GM18867 (cell line): Measurements from ENCODE around the gene PARVG.
"Not testable (repeated sequence)": the region's sequence is repeated elsewhere in the genome, so short reads cannot be mapped to it uniquely, and the experiment has no call there.

Experiments used
- ATAC-seq: cut with Tn5 transposase; IDR thresholded peaks from one replicate; pipeline ENCODE4 v1.9.1; 2021; ENCODE audit warnings: mild to moderate bottlenecking, moderate library complexity; ENCODE audit not compliant: unreplicated experiment

The PARVG gene

GRCh38 chr22:44211946-44212930, 31.5 kb downstream of the PARVG start:
- no peak for ATAC-seq

DNA sequence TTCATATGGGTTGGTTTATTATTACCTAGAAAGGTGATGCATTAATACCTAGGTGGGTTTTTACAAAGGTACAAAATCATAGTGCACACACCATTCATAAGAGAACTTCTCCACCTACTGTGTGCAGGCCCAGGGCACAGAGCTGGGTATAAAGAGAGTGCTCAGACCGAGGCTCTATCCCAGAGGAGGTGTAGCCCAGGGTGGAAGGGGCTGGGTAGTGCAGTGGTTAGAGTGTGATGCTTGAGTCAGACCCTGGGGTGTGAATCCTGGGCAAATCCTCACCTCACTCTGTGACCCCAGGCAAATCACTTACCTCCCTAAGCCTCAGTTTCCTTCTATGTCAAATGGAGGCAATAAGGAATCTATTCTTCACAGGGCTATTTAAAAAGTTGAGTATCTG, 32.2 kb downstream of the PARVG start:
- ATAC-seq: no peak

DNA sequence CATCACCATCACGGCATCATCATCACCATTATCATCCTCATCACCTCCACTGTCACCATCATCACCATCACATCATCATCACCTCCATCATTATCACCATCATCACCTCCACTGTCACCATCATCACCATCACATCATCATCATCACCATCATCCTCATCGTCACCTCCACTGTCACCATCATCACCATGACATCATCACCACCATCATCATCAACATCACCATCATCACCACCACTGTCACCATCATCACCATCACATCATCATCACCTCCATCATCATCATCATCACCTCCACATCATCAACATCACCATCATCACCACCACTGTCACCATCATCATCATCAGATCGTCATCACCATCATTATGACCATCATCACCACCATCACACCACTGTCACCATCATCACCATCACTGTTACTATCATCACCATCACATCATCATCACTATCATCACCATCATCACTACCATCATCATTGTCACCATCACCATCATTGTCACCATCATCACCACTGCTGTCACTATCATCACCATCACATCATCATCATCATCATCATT, 32.8 kb downstream of the PARVG start:
- ATAC-seq: no peak

GRCh38 chr22:44214187-44214586, 33.5 kb downstream of the PARVG start:
- ATAC-seq: no peak

- ATAC-seq: no peak
These were observed 34.0 kb downstream of the PARVG start for GRCh38 chr22:44214764-44215163.

DNA sequence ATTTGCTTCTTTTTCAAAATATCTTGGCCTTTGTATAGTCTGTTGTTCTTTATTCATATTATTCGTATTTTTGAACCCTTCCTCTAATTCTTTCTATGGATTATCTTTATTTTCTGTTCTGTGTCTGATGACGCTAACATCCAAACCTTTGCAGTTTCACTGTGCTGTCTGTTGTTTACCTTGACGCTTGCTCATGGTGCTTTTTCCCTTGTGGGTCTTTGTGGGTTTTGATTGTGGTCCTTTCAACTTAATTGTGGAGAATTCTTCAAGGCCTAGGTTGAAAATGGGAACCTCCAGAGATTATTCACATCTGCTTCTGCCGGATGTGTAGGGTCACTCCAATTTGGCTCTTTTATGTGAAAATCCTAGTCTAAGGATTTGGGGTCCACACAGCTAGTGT, 34.6 kb downstream of the PARVG start:
- ATAC-seq: no peak

DNA sequence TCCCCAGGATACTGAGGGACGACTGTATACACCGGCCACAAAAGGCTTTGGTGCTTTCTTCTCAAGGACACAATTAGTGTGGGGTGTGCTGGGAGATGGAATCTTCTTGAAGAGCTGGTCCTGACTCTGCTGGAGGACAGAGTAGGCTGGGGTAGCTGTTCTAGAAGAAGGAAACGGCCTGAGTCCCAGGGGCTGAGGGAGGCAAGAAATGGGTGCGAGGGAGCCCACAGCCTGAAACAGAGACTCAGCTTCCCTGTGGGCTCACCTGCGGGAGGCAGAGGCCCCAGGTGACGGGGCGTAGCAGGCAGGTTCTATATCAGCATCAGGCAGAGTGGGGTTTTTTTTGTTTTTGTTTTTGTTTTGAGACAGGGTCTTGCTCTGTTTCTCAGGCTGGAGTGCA, 36.6 kb downstream of the PARVG start:
- no peak for ATAC-seq

DNA sequence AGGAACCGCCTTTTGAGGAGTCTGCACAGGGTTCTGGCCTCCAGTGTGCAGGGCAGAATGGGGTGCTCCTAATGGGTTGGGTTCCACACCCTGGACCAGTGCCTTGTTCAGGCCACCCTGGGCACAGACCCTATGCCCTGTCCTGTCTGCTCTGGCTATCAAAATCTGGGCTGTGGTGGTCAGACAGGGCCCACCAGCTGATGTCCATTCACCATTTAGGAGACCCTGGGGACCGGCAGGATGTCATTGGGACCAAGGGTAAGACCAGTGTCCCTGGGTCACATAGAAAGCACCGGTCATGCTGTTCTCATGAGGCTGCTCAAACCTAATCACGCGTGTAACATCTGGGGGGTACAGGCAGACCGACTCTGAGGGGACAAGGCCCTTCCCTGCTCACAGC, 37.3 kb downstream of the PARVG start:
- ATAC-seq: no peak

DNA sequence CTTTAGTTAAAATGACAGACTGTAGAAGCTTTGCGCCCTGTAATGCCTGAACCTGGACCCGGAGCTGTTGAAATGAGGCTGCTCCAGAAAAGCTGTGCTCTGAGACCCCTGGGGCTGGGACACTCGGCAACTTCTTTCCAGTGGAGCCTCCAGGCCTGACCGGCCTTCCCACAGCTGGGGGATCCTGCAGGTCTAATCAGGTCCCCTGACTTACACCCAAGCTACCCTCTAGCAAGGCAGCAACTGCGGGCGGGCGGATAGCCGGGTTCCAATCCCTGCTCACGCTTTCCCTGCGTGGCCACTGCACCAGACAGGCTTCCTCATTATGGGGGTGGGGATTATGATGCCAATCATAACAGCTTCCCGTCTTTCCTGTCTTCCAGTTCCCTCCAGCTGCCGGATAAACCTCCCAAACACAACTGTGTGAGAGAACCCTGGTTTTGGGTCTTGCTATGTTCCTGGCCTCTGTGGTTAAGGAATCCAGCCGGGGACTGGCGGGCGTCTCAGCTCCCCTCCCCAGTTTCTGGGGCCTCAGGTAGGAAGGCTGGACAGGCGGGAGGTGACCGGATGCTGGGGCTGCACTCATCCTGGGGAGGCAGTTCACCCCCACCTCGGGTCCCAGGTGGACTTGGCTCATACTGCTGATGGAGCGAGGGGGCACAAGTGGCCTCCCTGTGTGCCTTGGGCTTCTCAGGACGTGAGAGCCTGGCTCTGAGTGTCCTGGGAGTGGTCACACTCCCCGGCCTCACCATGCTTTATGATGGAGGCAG, 38.6 kb downstream of the PARVG start:
- no peak for ATAC-seq

- no peak for ATAC-seq
These were observed 40.3 kb downstream of the PARVG start for GRCh38 chr22:44220727-44221680.

GRCh38 chr22:44221710-44222475, 41.2 kb downstream of the PARVG start:
- ATAC-seq: no peak

DNA sequence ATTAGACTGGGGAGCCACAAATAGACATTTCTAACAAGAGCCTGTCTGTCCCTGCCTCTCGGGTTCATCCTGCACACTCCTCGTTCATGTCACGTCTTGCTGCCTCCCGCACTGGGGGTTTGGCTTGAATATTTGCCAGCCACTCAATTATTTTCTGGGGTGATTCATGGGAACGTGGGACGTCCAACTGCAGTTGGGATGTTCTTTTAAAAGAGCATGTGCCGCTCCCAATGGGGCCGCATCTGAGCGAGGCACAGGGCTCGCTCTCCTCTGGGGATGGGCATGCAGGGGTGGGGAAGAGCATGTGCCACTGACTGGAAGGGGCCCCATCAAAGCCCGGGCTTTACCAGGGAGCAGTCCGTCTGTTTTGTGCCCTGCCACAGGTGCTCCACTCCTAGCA, 43.4 kb downstream of the PARVG start:
- ATAC-seq: no peak

DNA sequence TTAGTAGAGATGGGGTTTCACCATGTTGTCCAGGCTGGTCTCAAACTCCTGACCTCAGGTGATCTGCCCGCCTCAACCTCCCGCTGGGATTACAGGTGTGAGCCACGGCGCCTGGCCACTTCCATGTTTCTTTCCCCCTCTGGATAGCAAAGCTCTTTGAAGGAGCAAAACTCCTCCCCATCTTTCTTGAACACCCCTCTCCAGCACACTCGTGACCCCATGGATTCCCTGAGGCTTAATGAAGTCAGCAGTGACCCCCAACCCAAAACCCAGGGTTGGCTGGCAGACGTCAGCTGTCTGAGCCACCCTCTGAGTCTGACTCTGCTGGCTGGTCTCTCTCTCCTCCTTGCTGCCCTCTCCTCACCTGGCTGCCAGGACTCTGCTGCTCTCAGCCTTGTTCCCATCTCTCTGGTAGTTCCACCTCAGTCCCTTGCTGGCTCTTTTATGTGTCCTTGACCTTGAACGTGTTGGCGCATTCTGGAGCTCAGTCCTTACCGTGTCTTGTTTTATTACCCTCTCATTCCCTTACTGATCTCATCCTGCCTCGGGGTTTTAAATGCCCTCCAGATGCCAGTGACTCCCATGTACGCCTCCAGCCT, 44.5 kb downstream of the PARVG start:
- no peak for ATAC-seq

- ATAC-seq: no peak
These were observed 45.1 kb downstream of the PARVG start for GRCh38 chr22:44225812-44226211.

DNA sequence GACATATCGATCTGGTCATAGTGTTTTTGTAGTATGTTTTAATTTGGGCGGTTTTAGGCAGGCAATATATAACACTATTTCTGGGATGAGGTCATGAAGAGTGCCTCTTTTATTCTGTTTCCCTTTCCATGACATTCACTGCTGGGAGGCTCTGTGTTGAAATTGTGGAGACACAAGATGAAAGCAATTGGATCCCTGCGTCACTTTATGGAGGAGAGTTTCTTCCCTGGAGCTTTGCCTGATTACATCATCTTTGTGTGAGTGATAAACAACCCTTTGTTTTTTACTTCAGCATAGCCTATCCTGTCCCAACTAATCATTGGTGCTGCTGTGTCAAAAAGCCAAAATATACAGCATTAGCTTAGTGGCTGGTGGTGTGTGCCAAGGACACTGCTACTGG, 48.6 kb downstream of the PARVG start:
- ATAC-seq: no peak

DNA sequence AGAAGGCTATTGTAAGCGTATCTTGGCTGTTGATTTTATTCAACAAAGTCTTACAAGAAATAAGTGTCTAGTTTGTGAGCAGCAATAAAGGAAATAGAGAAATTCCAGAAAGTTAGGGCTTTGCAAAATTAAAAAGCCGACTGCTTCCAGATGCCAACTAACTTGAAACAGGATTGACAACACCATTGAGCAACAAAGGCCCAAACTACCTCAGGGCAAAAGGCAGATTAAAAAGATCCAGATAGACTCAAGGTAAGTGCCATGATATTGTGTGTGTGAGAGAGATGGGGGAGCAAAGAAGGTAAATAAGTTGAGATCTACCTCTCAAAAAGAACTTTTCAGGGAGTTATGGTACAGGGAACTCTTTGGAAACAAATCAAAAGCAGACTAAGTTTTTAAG, 49.1 kb downstream of the PARVG start:
- ATAC-seq: no peak

DNA sequence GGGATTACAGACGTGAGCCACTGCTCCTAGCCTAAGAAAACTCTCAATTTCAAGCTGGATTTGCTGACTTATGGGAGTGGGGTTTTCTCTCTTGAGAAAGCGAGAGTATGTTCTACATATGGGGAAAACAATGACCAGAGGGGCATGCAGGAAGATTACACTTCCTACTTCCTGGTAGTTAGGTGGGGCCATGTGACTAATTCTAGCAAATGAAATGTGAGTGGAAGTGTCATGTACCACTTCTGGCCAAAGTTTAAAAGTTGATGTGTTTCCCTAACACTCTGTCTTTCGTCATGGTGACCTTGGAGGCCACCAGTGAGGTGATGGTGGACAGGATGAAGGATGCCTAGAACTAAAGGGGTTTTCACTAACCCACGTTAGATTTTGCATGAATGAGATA, 50.5 kb downstream of the PARVG start:
- no peak for ATAC-seq

DNA sequence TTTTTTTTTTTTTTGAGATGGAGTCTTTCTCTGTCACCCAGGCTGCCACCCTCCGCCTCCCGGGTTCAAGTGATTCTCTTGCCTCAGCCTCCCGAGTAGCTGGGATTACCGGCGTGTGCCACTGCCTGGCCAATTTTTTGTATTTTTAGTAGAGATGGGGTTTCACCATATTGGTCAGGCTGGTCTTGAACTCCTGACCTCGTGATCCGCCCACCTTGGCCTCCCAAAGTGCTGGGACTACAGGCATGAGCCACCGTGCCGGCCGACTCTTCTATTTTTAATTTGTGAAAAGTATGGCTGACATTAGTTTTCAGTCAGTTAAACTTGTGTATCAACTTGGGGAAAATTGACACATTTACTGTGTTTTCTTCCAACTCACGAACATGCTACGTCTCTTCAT, 53.6 kb downstream of the PARVG start:
- not testable (repeated sequence) for ATAC-seq

- ATAC-seq: no peak
These were observed 56.6 kb downstream of the PARVG start for GRCh38 chr22:44237290-44237689.
